Sigmoid colon (tissue), 4 donors: ENCODE results near the gene ECE1.

Experiments used
- POLR2A ChIP-seq, 2 donors: fragments of 450-650 bp; IDR thresholded peaks; one replicate each; pipeline ENCODE4 v1.6.1; 2016; ENCODE audit warnings: antibody characterized with exemption in 2 of 2, mild to moderate bottlenecking in 2 of 2, moderate library complexity in 2 of 2
- POLR2AphosphoS5 ChIP-seq, 4 donors: sonication (generic); formaldehyde crosslinking; IDR thresholded peaks; one replicate each; pipeline ENCODE4 v1.6.1; 2017; ENCODE audit warnings: antibody characterized with exemption in 4 of 4
- TF ChIP-seq, protein P1 (sequence below), 4 experiments: fragments of 450-650 bp in 3 of 4; fragments of 200-600 bp in 1 of 4; IDR thresholded peaks; one replicate each; pipeline ENCODE4 v1.5.1; 2016 to 2019; ENCODE audit warnings: antibody characterized with exemption in 4 of 4, mild to moderate bottlenecking in 3 of 4, moderate library complexity in 2 of 4

DNA sequence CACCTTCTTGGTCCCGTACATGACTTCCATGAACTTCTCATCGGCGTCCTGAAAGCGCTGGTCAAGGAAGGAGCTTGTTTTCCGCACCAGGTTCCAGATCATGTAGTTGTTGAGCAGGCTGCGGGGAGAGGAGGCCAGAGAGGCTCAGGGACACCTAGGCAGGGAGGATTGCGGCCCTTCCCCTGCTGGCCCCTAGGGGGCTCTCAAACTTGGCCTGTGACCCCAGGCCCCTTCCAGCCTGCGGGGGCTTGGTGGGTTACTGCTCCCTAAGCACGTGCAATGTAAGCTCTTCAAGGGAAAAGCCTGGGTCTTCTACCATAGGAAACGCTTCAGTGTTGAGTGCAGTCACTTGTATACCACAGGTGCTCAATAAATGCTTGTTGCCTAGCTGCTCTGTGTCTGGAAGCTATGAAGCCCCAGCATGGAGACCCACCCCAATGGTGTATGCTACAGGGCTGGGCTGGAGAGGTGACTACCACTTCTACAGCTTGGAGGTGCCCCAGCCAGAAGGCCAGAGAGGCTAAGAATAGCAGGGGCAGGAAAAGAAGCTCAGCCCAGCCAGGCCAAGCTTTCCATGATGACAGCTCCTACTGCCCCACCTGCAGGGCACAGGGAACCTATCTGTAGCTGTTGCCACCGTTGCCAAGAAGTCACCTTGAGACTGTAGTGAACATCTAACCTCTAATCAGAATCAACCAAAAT is 45.1 kb downstream of the ECE1 start:
- TF ChIP-seq, protein P1, sequence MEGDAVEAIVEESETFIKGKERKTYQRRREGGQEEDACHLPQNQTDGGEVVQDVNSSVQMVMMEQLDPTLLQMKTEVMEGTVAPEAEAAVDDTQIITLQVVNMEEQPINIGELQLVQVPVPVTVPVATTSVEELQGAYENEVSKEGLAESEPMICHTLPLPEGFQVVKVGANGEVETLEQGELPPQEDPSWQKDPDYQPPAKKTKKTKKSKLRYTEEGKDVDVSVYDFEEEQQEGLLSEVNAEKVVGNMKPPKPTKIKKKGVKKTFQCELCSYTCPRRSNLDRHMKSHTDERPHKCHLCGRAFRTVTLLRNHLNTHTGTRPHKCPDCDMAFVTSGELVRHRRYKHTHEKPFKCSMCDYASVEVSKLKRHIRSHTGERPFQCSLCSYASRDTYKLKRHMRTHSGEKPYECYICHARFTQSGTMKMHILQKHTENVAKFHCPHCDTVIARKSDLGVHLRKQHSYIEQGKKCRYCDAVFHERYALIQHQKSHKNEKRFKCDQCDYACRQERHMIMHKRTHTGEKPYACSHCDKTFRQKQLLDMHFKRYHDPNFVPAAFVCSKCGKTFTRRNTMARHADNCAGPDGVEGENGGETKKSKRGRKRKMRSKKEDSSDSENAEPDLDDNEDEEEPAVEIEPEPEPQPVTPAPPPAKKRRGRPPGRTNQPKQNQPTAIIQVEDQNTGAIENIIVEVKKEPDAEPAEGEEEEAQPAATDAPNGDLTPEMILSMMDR (IDR thresholded peaks at IDR 0.05): peak in 1 of 4 experiments; percentile 15
- TF ChIP-seq POLR2A (IDR thresholded peaks at IDR 0.05) (no peak), POLR2AphosphoS5 (IDR thresholded peaks at IDR 0.05) (no peak)
